A549 (cell line): ENCODE measurements around the gene RBCK1. TPM values are rescaled to one million over a fixed set of nuclear protein-coding genes. Genes with fewer than 3 reads are reported as not detected.

Source experiments
- ATAC-seq, 2 experiments: fragments of 200-7000 bp in 1 of 2; fragments of >200 bp in 1 of 2; cut with Nextera tagmentation in 1 of 2; cut with Tn5 transposase in 1 of 2; 3 replicates each; pipeline versions ENCODE4 v1.8.0 to v1.9.1; 2018 to 2020; ENCODE audit warnings: mild to moderate bottlenecking in 1 of 2, moderate library complexity in 1 of 2
- CTCF ChIA-PET: fragments of 300-600 bp; sonication (Branson Sonifier 250); formaldehyde crosslinking; extraction: SDS; loops from one replicate; lab custom pipeline; 2021; ENCODE audit warnings: antibody characterized with exemption, inconsistent platforms; lab: Yijun Ruan, JAX
- POLR2A ChIA-PET: fragments of 350-600 bp; formaldehyde crosslinking; extraction: SDS; loops from one replicate; lab custom pipeline; 2021; ENCODE audit warnings: antibody characterized with exemption, inconsistent platforms; lab: Yijun Ruan, JAX
- DNase-seq, 2 experiments: peaks; one replicate each; pipeline versions ENCODE4 v3.0.0 to v3.0.0-alpha.2; 2011 to 2016; ENCODE audit warnings: low read depth in 1 of 2, low spot score in 1 of 2
- FAIRE-seq: peaks from 2 replicates; lab custom pipeline; 2011; peaks lifted over from hg19 to GRCh38; lab: Jason Lieb, UNC
- H3K27ac ChIP-seq, 2 experiments: fragments of >200 bp; sonication (Bioruptor Twin); formaldehyde crosslinking; 3 replicates each; pipeline ENCODE4 v1.5.1; 2016 to 2017
- H3K4me1 ChIP-seq: fragments of >200 bp; sonication (Bioruptor Twin); formaldehyde crosslinking; 3 replicates; pipeline ENCODE4 v1.6.1; 2016
- H3K4me2 ChIP-seq: fragments of >200 bp; sonication (Bioruptor Twin); formaldehyde crosslinking; 3 replicates; pipeline ENCODE4 v1.6.1; 2016
- H3K4me3 ChIP-seq: fragments of >200 bp; sonication (Bioruptor Twin); formaldehyde crosslinking; 3 replicates; pipeline ENCODE4 v1.5.1; 2016
- H3K9me3 ChIP-seq: fragments of >200 bp; sonication (Bioruptor Twin); formaldehyde crosslinking; 3 replicates; pipeline ENCODE4 v1.6.1; 2016
- BCL3 ChIP-seq: fragments of >200 bp; sonication (Bioruptor Twin); formaldehyde crosslinking; IDR thresholded peaks from 3 replicates; pipeline ENCODE4 v1.6.1; 2016
- CBX2 ChIP-seq: fragments of 200-600 bp; sonication (generic); IDR thresholded peaks from 2 replicates; pipeline ENCODE4 v1.6.1; 2016; ENCODE audit warnings: low read depth, mild to moderate bottlenecking, borderline replicate concordance
- CEBPB ChIP-seq, 2 experiments: fragments of >200 bp in 1 of 2; sonication (Bioruptor Twin) in 1 of 2; formaldehyde crosslinking in 1 of 2; IDR thresholded peaks; 2 replicates each; pipeline ENCODE4 v1.6.1; 2012 to 2016
- CHD2 ChIP-seq: fragments of 150-350 bp; IDR thresholded peaks from 2 replicates; pipeline ENCODE4 v1.6.1; 2014; ENCODE audit warnings: low read length; ENCODE audit not compliant: partially characterized antibody
- E2F6 ChIP-seq: IDR thresholded peaks from 2 replicates; pipeline ENCODE4 v1.6.1; 2012; ENCODE audit warnings: low read depth, borderline replicate concordance
- EP300 ChIP-seq, 2 experiments: fragments of >200 bp; sonication (Bioruptor Twin); formaldehyde crosslinking; IDR thresholded peaks; 2 replicates in 1 of 2; 3 replicates in 1 of 2; pipeline ENCODE4 v1.6.1; 2016 to 2017
- FOSL2 ChIP-seq, 2 experiments: fragments of 450-650 bp in 1 of 2; fragments of >200 bp in 1 of 2; sonication (Bioruptor Twin) in 1 of 2; formaldehyde crosslinking; IDR thresholded peaks; 2 replicates each; pipeline versions ENCODE4 v1.5.0 to v1.6.1; 2016 to 2020; ENCODE audit warnings: mild to moderate bottlenecking in 1 of 2, moderate library complexity in 1 of 2
- GATA3 ChIP-seq: IDR thresholded peaks from 2 replicates; pipeline ENCODE4 v1.6.1; 2012; ENCODE audit warnings: borderline replicate concordance
- JUN ChIP-seq, 2 experiments: fragments of >200 bp; sonication (Bioruptor Twin); formaldehyde crosslinking; IDR thresholded peaks; 2 replicates in 1 of 2; 3 replicates in 1 of 2; pipeline ENCODE4 v1.6.1; 2016 to 2017
- MAFK ChIP-seq: fragments of 450-650 bp; IDR thresholded peaks from 2 replicates; pipeline ENCODE4 v1.6.1; 2014; ENCODE audit not compliant: partially characterized antibody
- NFE2L2 ChIP-seq: fragments of 150-350 bp; conservative IDR thresholded peaks from 2 replicates; pipeline ENCODE4 v1.6.1; 2014; ENCODE audit warnings: low read length
- PHF8 ChIP-seq: fragments of 200-600 bp; sonication (generic); IDR thresholded peaks from 2 replicates; pipeline ENCODE4 v1.6.1; 2016; ENCODE audit warnings: low read depth, mild to moderate bottlenecking, antibody characterized with exemption, moderate library complexity, borderline replicate concordance
- RCOR1 ChIP-seq: fragments of 150-350 bp; IDR thresholded peaks from 2 replicates; pipeline ENCODE4 v1.6.1; 2014; ENCODE audit warnings: antibody characterized with exemption, low read length, low read depth
- RFX5 ChIP-seq: fragments of 450-650 bp; IDR thresholded peaks from 2 replicates; pipeline ENCODE4 v1.7.1; 2014; ENCODE audit warnings: antibody characterized with exemption, mild to moderate bottlenecking, moderate library complexity
- RNF2 ChIP-seq: fragments of 200-600 bp; sonication (generic); IDR thresholded peaks from 2 replicates; pipeline ENCODE4 v1.6.1; 2016; ENCODE audit warnings: low read depth, mild to moderate bottlenecking, antibody characterized with exemption, moderate library complexity, borderline replicate concordance
- TP53 ChIP-seq: fragments of 250-450 bp; sonication (Bioruptor Pico); IDR thresholded peaks from 2 replicates; pipeline ENCODE4 v1.5.0; 2021; ENCODE audit warnings: mild to moderate bottlenecking, moderate library complexity
- ZNF302 ChIP-seq: fragments of 250-450 bp; sonication (Bioruptor Pico); IDR thresholded peaks from 2 replicates; pipeline ENCODE4 v1.9.0; 2021; ENCODE audit warnings: inconsistent platforms, mild to moderate bottlenecking, moderate library complexity
- WGBS: methylation state at CpG from one replicate; pipeline ENCODE4 v1.1.6; 2017; ENCODE audit errors: missing lambda C conversion rate; 5-methylcytosine and 5-hydroxymethylcytosine counted together
- polyA plus RNA-seq, 4 experiments: library from polyadenylated mRNA; depleted of rRNA in 3 of 4; stranded (reverse); fragments of >200 nt; fragmentation: RNase III in 1 of 4; extraction: RNeasy Plus Mini Kit Qiagen cat#74134 plus additional on column Dnase treatment in 1 of 4; gene quantifications; 2 replicates in 3 of 4; 3 replicates in 1 of 4; pipeline ENCODE4 v1.2.3, GENCODE V29; 2011 to 2017
- TF ChIP-seq, protein P1 (sequence below): fragments of >200 bp; sonication (Bioruptor Twin); formaldehyde crosslinking; IDR thresholded peaks from 2 replicates; pipeline ENCODE4 v1.6.1; 2016

Gene RBCK1
- polyA plus RNA-seq, 2 of the 4 experiments (the other 2 are of a cell fraction): 117 to 222 TPM

- no peaks in the 10 kb centered on the region for H3K9me3 ChIP-seq
- H3K4me2 ChIP-seq: no peak overlapping the region
- no peak for FAIRE-seq
- peak overlapping the region in 1 of 2 experiments; percentile 65; a peak in 2 of 6 replicates for H3K27ac ChIP-seq
- ATAC-seq: no peak
- WGBS: 96% methylated on average over 3 of the region's 3 CpGs
- no peak overlapping the region for H3K4me3 ChIP-seq
- POLR2A ChIA-PET: no interaction called here
- DNase-seq: no peak
- TF ChIP-seq RFX5 (no peak), BCL3 (no peak)
- TF ChIP-seq, all 56 proteins: peak for 0
- CTCF ChIA-PET: interaction anchor here (3.3 to 28.5 kb wide), 3 partner anchors 9 to 75 kb away, joined by 19 to 1229 read pairs (median 153); partner anchors contain the start of genes NRSN2 and TRIB3
- peaks cover 22% of the 10 kb centered on the region for H3K4me1 ChIP-seq
Measured at GRCh38 chr20:444117-444516, 36.0 kb downstream of the RBCK1 start.

GRCh38 chr20:444862-445426 lies 36.8 kb downstream of the RBCK1 start:
- DNase-seq: no peak
- peak overlapping the region in 1 of 2 experiments; percentile 65; a peak in 3 of 6 replicates for H3K27ac ChIP-seq
- ChIA-PET CTCF (interaction anchor here (1.3 to 28.5 kb wide), 5 partner anchors 10 to 295 kb away, joined by 3 to 1229 read pairs (median 19); partner anchors contain the start of genes NRSN2 and TRIB3), POLR2A (interaction anchor here (0.8 kb wide), 1 partner anchor 17 kb away, joined by 4 read pairs; the partner anchor contains the start of gene TBC1D20)
- peaks cover 22% of the 10 kb centered on the region for H3K4me1 ChIP-seq
- ATAC-seq: peak in 1 of 2 experiments; percentile 55; a peak in 3 of 6 replicates
- FAIRE-seq: peak; percentile 67
- 81% methylated on average over 12 of the region's 12 CpGs for WGBS
- H3K4me3 ChIP-seq: no peak overlapping the region
- TF ChIP-seq RNF2 (no peak), JUN (IDR thresholded peaks at IDR 0.05) (no peak), NFE2L2 (peak; percentile 97), PHF8 (no peak), RFX5 (no peak), MAFK (peak; percentile 99), CHD2 (no peak), GATA3 (no peak), RCOR1 (no peak), E2F6 (no peak), FOSL2 (IDR thresholded peaks at IDR 0.05) (no peak), FOSL2 (CRISPR knock-in tag; IDR thresholded peaks at IDR 0.05) (0 out of 2 replicates have a peak, but pooled peaks have one; percentile 15), CEBPB (IDR thresholded peaks at IDR 0.05) (no peak), TP53 (CRISPR knock-in tag) (no peak), CBX2 (no peak), ZNF302 (no peak), EP300 (IDR thresholded peaks at IDR 0.05) (no peak)
- TF ChIP-seq, protein P1, sequence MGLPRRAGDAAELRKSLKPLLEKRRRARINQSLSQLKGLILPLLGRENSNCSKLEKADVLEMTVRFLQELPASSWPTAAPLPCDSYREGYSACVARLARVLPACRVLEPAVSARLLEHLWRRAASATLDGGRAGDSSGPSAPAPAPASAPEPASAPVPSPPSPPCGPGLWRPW: no peak
- H3K4me2 ChIP-seq: peak overlapping the region; percentile 15; the same call in 2 of the 3 replicates
- H3K9me3 ChIP-seq: no peaks in the 10 kb centered on the region
